Activated CD4-positive, alpha-beta T cell treated with anti-CD3 and anti-CD28 coated beads, Interleukin-2, amount 50 U/mL, for 1 hour (primary cell): Measurements from ENCODE around the gene RHBDD2.
A peak's percentile ranks its signal among the peaks of the same experiment; 100 is the strongest.

Experiments
- DNase-seq: peaks from one replicate; pipeline ENCODE4 v3.0.0-alpha.2; 2020

The RHBDD2 gene

DNA sequence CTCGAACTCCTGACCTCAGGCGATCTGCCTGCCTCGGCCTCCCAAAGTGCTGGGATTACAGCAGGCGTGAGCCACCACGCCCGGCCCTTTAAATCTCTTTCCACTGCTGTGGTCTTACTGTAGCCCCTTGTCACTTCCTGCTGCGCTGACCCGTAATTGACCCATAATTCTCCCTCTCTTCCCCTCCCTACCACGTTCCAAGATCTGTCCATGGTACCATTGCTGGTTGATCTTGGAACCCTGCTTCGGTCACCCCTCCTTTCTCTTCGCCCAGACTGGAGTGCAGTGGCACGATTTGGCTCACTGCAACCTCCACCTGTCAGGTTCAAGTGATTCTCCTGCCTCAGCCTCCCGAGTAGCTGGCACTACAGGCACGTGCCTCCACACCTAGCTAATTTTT is 42.6 kb downstream of the RHBDD2 start:
- DNase-seq = no peak

- DNase-seq = no peak
Observed at GRCh38 chr7:75922966-75923603, 44.3 kb downstream of the RHBDD2 start.

DNA sequence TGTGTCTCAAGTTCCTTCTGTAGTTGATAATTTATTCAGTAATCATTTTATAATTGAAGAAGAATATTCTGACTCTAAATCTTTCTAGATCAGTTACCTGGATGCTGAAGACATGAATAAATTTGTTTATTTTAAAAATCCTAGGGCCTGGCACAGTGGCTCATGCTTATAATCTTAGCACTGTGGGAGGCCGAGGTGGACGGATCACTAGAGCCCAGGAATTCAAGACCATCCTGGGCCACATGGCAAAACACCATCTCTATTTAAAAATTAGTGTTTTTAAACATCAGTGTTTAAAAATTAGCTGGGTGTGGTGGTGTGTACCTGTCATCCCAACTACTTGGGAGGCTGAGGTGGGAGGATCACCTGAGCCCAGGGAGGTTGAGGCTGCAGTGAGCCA is 45.4 kb downstream of the RHBDD2 start:
- no peak for DNase-seq

- no peak for DNase-seq
Observed at GRCh38 chr7:75924889-75925288, 46.1 kb downstream of the RHBDD2 start.

DNA sequence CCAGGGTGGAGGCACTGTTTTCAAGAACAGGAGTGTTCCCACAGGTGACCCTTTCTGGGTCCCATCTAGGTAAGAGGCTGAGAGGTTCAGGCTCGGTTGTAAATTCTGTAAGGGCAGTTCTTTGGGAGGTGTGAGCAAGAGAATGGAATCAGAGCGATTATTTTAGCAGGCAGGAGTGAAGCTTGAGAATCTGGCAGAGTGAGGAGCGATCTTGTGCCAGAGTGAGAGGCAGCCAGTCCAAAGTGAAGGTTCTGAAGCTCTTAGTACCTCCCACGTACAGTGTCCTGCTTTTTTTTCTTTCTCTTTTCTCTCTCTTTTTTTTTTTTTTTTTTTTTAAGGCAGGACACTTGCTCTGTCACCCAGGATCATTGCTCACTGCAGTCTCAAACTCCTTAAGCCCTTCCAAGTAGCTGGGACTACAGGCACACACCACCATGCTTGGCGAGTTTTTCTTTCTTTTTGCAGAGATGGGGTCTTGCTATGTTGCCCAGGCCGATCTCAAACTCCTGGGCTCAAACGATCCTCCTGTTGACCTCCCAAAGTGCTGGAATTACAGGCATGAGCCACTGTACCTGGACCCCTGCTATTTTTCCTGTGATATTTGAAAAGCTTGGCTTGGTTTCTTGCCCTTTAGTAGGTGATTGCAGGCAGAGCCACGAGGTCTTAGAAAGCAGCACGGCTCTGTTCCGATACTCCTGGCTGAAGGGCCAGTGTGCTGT is 47.0 kb downstream of the RHBDD2 start:
- DNase-seq = no peak

- peak; percentile 27 for DNase-seq
Observed at GRCh38 chr7:75928568-75928914, 49.7 kb downstream of the RHBDD2 start.

- DNase-seq = no peak
Observed at GRCh38 chr7:75931680-75932079, 52.8 kb downstream of the RHBDD2 start.

GRCh38 chr7:75937958-75938786 is 59.3 kb downstream of the RHBDD2 start:
- no peak for DNase-seq
